Upper lobe of right lung (tissue), 1 donor: ENCODE measurements around the gene OR52A1. TPM values are rescaled to one million over a fixed set of nuclear protein-coding genes. Genes with fewer than 3 reads are reported as not detected.
"Not testable (repeated sequence)": the region's sequence is repeated elsewhere in the genome, so short reads cannot be mapped to it uniquely, and the experiment has no call there.

Experiments
- ATAC-seq: fragments of 200-7000 bp; cut with Tn5 transposase; one replicate; pipeline ENCODE4 v1.9.1; 2020; ENCODE audit warnings: mild to moderate bottlenecking, moderate library complexity
- DNase-seq: peaks from one replicate; pipeline ENCODE4 v3.0.0-alpha.2; 2020
- H3K27ac ChIP-seq: fragments of 200-600 bp; one replicate; pipeline ENCODE4 v1.8.0; 2022
- H3K27me3 ChIP-seq: fragments of 200-600 bp; one replicate; pipeline ENCODE4 v1.8.0; 2022; ENCODE audit warnings: mild to moderate bottlenecking
- H3K36me3 ChIP-seq: fragments of 200-600 bp; one replicate; pipeline ENCODE4 v1.8.0; 2022
- H3K4me1 ChIP-seq: fragments of 200-600 bp; one replicate; pipeline ENCODE4 v1.8.0; 2022
- H3K4me3 ChIP-seq: fragments of 200-600 bp; one replicate; pipeline ENCODE4 v1.8.0; 2022; ENCODE audit warnings: mild to moderate bottlenecking
- H3K9me3 ChIP-seq: fragments of 200-600 bp; one replicate; pipeline ENCODE4 v1.8.0; 2022
- intact Hi-C: fragments of 100-400 bp; cut with DNase I; formaldehyde crosslinking; loops from one replicate; pipeline ENCODE4 v1.11.0; 2022
- total RNA-seq: library from RNA; stranded (reverse); fragmentation: NEBNext Ultra II Directional; extraction: Animal tissue kit (Norgen Biotek cat#: 25700); gene quantifications from one replicate; pipeline ENCODE4 v1.2.1, GENCODE V29; 2021
- TF ChIP-seq, protein P1 (sequence below): fragments of 200-600 bp; IDR thresholded peaks from one replicate; pipeline ENCODE4 v1.8.0; 2022; ENCODE audit warnings: antibody characterized with exemption
- donor health status: DM: no; HTN: yes; CAD: no; lungs with severe emphysema.

The OR52A1 gene
- total RNA-seq, 1 donor from 2014 or later = not detected

DNA sequence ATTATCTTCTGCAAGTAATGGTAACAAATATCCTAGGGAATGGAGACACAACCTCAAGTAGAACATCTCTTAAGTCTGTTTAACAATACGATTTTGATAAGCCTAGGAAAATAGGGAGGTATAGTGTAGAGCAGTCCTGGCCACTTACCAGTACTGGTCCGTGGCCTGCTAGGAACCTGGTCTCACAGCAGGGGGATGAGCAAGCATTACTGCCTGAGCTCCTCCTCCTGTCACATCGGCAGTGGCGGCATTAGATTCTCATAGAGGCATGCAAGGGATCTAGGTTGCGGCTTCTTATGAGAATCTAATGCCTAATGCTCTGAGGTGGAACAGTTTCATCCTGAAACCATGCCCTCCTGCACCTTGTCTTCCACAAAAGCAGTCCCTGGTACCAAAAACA is 41.5 kb upstream of the OR52A1 start:
- Histone ChIP-seq H3K9me3 (no peaks in the 10 kb centered on the region), H3K4me3 (no peak overlapping the region), H3K27me3 (no peaks in the 10 kb centered on the region), H3K36me3 (no peaks in the 10 kb centered on the region), H3K4me1 (no peaks in the 10 kb centered on the region), H3K27ac (no peak overlapping the region)
- DNase-seq = no peak
- TF ChIP-seq, protein P1, sequence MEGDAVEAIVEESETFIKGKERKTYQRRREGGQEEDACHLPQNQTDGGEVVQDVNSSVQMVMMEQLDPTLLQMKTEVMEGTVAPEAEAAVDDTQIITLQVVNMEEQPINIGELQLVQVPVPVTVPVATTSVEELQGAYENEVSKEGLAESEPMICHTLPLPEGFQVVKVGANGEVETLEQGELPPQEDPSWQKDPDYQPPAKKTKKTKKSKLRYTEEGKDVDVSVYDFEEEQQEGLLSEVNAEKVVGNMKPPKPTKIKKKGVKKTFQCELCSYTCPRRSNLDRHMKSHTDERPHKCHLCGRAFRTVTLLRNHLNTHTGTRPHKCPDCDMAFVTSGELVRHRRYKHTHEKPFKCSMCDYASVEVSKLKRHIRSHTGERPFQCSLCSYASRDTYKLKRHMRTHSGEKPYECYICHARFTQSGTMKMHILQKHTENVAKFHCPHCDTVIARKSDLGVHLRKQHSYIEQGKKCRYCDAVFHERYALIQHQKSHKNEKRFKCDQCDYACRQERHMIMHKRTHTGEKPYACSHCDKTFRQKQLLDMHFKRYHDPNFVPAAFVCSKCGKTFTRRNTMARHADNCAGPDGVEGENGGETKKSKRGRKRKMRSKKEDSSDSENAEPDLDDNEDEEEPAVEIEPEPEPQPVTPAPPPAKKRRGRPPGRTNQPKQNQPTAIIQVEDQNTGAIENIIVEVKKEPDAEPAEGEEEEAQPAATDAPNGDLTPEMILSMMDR = no peak
- intact Hi-C loops = no loop called here
- ATAC-seq = no peak

DNA sequence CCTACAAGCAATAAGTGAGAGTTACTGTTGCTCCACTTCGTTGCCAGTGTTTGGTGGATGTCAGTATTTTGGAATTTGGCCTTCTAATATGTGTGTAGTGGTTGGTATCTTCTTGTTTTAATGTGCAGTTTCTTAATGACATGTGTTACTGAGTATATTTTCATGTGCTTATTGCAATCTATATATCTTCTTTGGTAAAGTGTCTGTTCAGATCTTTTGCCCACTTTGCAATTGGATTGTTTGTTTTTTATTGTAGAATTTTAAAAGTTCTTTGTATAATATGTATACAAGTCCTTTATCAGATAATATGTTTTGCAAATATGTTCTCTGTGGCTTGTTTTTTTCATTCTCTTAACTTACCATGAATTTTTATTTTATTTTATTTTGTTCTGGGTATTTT is 38.2 kb upstream of the OR52A1 start:
- Histone ChIP-seq H3K27ac (no peak overlapping the region), H3K4me3 (no peak overlapping the region), H3K36me3 (no peaks in the 10 kb centered on the region), H3K4me1 (no peaks in the 10 kb centered on the region), H3K27me3 (no peaks in the 10 kb centered on the region), H3K9me3 (no peaks in the 10 kb centered on the region)
- intact Hi-C loops = no loop called here
- TF ChIP-seq, protein P1 = no peak
- DNase-seq = no peak
- no peak for ATAC-seq

DNA sequence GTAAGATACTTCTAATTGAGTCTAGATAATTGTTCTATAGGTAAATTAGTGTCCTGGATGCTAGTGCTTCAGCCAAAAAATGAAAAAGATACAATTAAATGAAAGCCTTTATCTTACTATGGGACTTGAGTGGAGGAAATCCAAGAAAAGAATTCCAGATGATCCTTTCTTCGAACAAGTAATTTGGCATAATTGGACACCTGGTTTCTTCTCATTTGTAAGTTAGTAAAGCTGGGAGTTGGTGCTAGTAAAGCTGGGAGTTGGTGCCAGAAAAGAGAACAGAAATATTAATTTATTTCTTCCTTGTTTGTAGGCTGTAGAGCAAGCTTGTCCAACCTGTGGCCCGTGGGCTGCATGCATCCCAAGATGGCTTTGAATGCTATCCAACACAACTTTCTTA is 33.6 kb upstream of the OR52A1 start:
- Histone ChIP-seq H3K27me3 (no peaks in the 10 kb centered on the region), H3K9me3 (no peaks in the 10 kb centered on the region), H3K4me3 (no peak overlapping the region), H3K27ac (no peak overlapping the region), H3K36me3 (no peaks in the 10 kb centered on the region), H3K4me1 (no peaks in the 10 kb centered on the region)
- ATAC-seq (no peak), DNase-seq (no peak)
- TF ChIP-seq, protein P1 = no peak
- intact Hi-C loops = no loop called here

DNA sequence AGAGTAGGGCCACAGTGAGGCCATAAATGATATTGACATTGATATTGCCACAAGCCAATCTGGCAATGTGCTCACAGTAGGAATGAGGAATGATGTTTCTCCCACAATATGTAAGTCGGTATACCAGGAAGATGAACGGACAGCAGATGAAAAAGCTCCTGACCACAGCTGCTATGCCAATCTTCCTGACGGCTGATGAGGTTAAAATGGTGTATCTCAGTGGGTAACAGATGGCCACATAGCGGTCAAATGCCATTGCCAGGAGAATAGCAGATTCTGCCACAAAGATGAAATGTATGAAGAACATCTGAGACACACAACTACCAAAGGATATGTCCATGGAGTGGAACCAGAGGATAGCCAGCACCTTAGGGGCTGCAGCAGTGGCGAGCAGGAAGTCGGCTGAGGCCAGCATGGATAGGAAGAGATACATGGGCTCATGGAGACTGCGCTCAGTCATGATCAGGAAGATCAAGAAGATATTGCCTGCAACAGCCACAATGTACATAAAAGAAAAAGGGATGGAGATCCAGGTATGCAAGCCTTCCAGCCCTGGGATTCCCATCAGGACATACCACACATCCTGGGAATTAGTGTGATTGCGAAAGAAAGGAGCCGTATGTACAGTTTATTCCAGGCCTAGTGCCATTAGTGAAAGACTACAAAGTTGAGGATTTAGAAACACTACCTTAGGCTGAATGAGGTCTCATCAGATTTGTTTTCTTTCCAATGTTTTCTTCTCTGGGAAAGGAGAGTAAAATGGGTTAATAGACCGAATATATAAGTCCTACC is 23.7 kb upstream of the OR52A1 start:
- TF ChIP-seq, protein P1 = no peak
- Histone ChIP-seq H3K27ac (no peak overlapping the region), H3K4me3 (no peak overlapping the region), H3K4me1 (no peaks in the 10 kb centered on the region), H3K9me3 (no peaks in the 10 kb centered on the region), H3K27me3 (no peaks in the 10 kb centered on the region), H3K36me3 (no peaks in the 10 kb centered on the region)
- ATAC-seq (no peak), DNase-seq (no peak)
- intact Hi-C loops = no loop called here

DNA sequence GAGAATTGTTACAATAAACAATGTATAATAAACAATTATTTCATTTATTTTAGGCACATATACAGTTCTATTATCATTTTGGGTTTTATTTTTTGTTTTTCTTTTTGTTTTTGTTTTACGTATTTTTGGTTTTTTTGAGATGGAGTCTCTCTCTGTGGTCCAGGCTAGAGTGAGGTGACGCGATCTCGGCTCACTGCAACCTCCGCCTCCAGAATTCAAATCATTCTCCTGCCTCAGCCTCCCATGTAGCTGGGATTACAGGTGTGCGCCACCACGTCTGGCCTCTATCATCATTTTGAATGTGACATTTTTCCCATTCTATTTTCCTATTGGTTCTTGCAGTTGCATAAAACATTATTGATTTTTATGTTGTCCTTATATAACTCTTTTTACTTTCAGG is 20.4 kb upstream of the OR52A1 start:
- H3K27ac ChIP-seq = no peak overlapping the region
- DNase-seq (no peak), ATAC-seq (no peak)
- H3K36me3 ChIP-seq = no peaks in the 10 kb centered on the region
- no peaks in the 10 kb centered on the region for H3K9me3 ChIP-seq
- TF ChIP-seq, protein P1 = no peak
- intact Hi-C loops = no loop called here
- H3K4me3 ChIP-seq = no peak overlapping the region
- no peaks in the 10 kb centered on the region for H3K4me1 ChIP-seq
- H3K27me3 ChIP-seq = no peaks in the 10 kb centered on the region

DNA sequence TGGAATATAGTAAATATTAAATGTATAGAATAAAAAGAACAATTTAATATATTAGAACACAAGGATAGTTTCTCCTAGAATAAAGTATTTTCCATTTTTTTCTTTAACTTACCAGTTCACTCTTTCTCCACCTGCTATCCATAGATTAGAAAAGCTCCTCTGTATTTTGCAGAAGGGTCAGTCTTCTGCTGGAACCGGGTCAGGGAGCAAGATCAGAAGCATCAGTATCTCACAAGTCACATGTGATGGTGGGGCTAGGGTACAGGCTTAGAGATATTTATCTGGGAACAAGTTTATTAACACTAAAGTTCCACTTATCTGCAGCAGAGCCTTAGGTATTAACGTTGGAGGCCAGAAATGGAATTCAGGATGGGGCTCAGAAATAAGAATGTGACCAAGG is 17.3 kb upstream of the OR52A1 start:
- TF ChIP-seq, protein P1 = no peak
- Histone ChIP-seq H3K36me3 (no peaks in the 10 kb centered on the region), H3K4me3 (no peak overlapping the region), H3K27me3 (no peaks in the 10 kb centered on the region), H3K9me3 (no peaks in the 10 kb centered on the region), H3K27ac (no peak overlapping the region), H3K4me1 (no peaks in the 10 kb centered on the region)
- DNase-seq (no peak), ATAC-seq (no peak)
- intact Hi-C loops = no loop called here

DNA sequence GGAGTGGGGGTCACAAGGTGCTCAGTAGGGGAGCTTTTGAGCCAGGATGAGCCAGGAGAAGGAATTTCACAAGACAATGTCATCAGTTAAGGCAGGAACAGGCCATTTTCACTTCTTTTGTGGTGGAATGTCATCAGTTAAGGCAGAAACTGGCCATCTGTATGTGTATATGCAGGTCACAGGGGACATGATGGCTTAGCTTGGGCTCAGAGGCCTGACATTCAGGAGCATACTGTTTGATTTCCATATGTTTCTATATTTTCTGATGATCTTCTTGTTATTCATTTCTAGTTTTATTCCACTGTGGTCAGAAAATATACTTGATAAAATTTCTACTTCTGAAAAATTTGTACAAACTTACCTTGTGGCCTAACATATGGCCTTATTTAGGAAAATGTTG is 11.3 kb upstream of the OR52A1 start:
- H3K27me3 ChIP-seq, H3K9me3 ChIP-seq, H3K4me3 ChIP-seq, intact Hi-C loops, H3K4me1 ChIP-seq, DNase-seq, H3K36me3 ChIP-seq, ATAC-seq, H3K27ac ChIP-seq: not testable (repeated sequence)

DNA sequence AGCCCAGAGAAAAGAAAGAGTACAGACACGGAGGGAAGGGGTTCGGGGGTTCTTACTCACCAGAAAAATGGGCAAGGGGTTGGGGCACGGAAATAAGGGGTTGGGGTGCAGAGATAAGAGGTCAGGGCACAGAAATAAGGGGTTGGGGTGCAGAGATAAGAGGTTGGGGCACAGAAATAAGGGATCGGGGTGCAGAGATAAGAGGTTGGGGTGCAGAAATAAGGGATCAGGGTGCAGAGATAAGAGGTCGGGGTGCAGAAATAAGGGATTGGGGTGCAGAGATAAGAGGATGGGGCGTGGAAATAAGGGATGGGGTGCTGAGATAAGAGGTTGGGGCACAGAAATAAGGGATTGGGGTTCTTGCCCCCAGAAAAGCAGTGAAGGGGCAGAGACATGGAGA is 10.2 kb upstream of the OR52A1 start:
- intact Hi-C loops, ATAC-seq, DNase-seq, H3K9me3 ChIP-seq, H3K27me3 ChIP-seq, H3K4me3 ChIP-seq, H3K4me1 ChIP-seq, H3K36me3 ChIP-seq, H3K27ac ChIP-seq: not testable (repeated sequence)
